Fibroblast of the conjunctiva (primary cell): Measurements from ENCODE around the gene TMEM72.
"Not testable (repeated sequence)": the region's sequence is repeated elsewhere in the genome, so short reads cannot be mapped to it uniquely, and the experiment has no call there.

Source experiments
- DNase-seq: peaks from one replicate; pipeline ENCODE4 v3.0.0-alpha.2; 2010; ENCODE audit warnings: low read depth

The TMEM72 gene

GRCh38 chr10:44911081-44911540 lies at the start of gene TMEM72:
Gene TMEM72 (plus strand): TSS chr10:44911337. CDS start chr10:44911513, 176 bp downstream.
- no peak for DNase-seq

DNA sequence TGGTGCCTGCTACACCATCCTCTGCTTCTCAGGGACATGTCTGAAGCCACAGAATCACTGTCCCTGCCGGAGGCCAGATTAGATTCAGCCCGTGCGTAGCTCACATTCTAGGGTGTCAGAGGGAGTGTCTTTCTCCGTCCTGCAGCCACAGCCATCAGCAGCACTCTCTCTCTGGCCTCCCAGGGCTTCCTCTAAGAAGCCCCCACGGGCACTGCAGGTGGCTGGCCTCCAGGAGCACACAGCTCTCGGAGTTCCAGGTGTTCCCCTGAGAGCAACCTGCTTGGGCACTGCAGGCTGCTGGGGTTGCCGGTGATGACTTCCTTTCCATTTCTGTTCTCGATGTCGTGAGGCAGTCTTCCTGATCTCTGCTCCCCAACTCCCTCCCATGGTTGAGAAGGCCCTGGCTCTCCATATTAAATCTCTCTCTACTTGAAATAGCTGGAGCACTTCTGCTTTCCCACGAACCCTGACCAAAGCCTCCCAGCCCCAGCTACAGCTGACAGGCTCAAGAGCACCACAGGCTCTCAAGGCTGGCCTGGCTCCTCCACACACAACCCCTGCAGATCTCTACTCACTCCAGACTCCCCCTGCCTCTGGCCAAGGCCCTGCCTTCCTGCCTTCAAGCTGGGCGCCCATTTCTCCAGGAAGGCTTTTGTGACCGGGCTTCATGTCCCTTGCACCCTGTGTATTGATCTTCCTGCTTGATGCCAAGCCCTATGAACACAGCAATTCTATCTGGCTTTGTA lies 49.0 kb upstream of the TMEM72 start:
- no peak for DNase-seq

- no peak for DNase-seq
Observed at GRCh38 chr10:44862924-44863323, 48.2 kb upstream of the TMEM72 start.

DNA sequence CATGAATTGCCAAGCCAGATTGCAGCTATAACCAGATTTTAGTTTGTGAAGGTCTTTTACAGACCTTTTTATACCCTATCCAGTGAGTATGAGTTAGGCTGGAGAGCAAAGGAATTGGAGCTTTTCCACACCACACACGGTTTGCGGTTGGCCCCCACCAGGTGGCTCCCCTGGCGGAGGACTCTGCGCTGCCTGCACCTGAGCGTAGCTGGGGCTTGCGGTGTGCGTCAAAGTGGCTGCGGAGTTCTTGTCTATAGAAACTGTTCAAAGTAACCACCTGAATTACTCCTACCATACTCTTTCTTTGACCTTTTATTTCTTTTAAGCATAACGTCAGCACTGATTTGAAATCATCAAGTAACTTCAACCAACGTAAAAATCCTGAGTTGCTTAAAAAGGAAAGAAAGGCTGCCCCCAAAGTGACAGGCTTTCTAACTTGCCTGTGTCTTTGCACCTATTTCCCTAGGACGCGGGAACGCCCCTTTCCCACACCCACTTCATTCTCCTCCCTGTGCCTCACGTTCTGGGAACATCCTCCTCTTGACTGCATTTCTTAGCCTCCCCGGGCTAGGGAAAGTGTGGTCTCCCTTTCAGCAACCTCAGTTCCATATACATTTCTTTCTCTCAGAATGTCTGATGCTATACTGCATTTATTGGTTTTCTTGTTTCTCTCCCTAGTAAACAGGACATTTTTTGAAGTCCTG lies 47.6 kb upstream of the TMEM72 start:
- no peak for DNase-seq

GRCh38 chr10:44864051-44864450 lies 47.1 kb upstream of the TMEM72 start:
- no peak for DNase-seq

DNA sequence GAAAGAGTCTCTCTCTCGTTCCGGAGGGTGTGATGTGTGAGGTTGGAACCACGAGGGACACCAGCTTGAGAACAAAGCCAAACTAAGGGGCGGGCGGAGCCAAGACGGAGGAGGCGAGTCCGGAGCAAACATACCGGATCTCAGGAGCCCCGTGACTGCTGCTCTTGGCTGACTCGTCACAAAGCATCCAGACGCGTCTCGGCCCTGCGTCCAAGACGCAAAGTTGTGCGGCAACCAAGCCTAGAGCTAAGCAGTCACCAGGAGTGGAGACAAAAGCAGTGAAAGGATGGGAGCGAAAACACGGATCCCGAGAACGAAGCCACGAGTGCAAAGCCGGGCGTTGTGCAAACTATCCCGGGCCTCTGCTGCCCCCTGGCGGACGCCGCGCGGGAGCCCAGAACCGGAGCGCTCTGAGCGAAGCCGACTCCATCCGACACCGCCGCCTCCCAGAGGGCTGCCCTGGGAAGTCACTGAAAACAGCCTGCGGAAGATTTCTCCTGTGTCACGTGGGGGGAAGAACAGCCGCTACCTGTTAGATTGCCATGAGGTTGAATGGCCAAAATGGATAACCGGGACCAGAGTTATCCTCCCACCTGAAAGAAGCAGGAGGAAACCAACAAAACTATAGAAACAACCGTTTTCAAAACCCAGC lies 46.4 kb upstream of the TMEM72 start:
- peak; percentile 55 for DNase-seq

- no peak for DNase-seq
Observed at GRCh38 chr10:44865289-44865671, 45.9 kb upstream of the TMEM72 start.

- DNase-seq: not testable (repeated sequence)
Observed at GRCh38 chr10:44866367-44866766, 44.8 kb upstream of the TMEM72 start.

DNA sequence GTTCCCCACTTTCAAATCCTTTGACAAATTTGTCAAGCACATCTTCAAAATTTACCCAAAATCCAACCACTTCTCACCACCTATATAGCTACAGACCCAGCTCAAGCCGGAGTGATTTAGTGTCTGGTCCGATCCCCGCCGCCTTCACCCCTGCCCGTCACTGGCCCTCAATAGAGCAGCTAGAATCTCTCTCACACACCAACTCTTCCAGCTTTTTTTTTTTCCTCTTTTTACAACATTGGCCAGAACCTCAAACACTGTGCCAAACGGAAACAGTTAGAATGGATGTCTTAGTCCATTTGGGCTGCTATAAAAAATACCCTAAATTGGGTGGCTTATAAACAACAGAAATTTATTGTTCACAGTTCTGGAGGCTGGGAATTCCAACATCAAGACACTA lies 41.1 kb upstream of the TMEM72 start:
- no peak for DNase-seq

DNA sequence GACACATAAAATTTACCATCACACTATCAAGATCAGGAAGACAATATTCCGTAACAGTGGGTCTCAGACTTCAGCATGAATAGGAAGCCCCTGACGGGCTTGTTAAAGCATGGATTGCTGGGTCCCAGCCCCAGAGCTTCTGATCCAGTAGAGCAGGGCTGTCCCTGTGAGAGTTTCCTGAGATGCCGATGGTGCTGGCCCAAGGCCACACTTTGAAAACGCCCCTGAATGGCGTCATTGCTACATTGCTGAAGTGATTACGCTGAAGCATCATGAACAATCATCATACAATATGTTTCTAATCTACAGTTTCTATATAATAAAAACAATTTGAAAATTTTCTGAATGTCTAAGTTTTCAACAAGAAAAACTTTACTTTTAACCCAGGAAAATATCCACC lies 38.0 kb upstream of the TMEM72 start:
- DNase-seq: peak; percentile 35

DNA sequence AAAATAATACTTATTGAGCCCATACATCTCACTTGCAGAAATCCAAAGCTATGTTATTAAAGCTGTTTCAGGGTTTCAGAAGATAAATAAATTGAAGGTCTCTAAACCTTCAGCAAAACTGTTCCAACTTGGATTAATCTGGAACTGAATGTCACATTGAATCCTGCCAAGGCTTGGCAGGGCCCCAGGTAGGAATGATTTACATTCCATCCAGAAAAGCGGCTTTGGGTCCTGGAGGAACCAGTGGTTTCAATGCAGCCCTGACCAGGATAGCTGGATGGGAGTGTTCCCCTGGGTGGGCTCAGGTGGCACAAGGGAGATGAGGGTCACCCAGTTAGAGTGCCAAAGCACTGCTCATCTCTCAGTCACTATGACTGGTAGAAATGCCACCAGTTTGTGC lies 37.0 kb upstream of the TMEM72 start:
- DNase-seq: no peak

- peak; percentile 74 for DNase-seq
Observed at GRCh38 chr10:44878706-44879530, 32.2 kb upstream of the TMEM72 start.

GRCh38 chr10:44879531-44879899 lies 31.6 kb upstream of the TMEM72 start:
- no peak for DNase-seq

DNA sequence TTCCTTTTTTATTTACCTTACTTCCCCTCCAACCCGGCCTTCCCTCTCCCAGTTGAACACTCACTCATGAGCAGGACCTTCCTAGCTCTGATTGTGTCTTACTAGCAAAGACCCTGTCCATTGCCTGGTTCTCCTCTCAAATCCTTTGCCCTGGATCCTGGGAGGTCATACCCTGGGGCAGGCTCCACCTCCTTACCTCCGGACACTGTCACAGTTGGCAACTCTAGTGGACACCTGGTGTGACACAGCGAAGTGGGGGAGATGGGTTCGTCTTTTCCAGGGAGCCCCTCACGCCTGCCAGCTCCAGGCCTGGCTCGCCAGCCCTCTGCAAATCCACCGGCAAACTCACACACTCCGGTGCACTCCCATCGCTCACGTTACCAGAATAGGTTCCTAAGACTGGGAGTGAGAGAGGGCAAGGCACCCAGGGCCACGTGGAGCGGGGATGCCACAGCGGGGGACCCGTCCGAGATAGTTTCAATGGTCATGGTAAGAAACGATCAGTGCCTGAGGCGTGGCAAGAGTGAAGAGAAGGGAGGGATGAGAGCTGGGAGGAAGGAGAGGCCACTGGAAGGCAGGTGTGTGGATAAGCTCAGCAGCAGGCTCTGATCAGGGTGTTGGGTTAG lies 30.9 kb upstream of the TMEM72 start:
- DNase-seq: no peak

GRCh38 chr10:44881649-44882048 lies 29.5 kb upstream of the TMEM72 start:
- no peak for DNase-seq

- no peak for DNase-seq
Observed at GRCh38 chr10:44882166-44882720, 28.9 kb upstream of the TMEM72 start.

- DNase-seq: no peak
Observed at GRCh38 chr10:44883593-44884331, 27.4 kb upstream of the TMEM72 start.

GRCh38 chr10:44885710-44886109 lies 25.4 kb upstream of the TMEM72 start:
- no peak for DNase-seq

- DNase-seq: no peak
Observed at GRCh38 chr10:44886966-44887365, 24.2 kb upstream of the TMEM72 start.

- DNase-seq: no peak
Observed at GRCh38 chr10:44888886-44889285, 22.3 kb upstream of the TMEM72 start.

- DNase-seq: no peak
Observed at GRCh38 chr10:44889834-44890233, 21.3 kb upstream of the TMEM72 start.
